SK-N-SH (cell line): ENCODE results near the gene CCM2. TPM values are rescaled to one million over a fixed set of nuclear protein-coding genes. Genes with fewer than 3 reads are reported as not detected.
A peak's percentile ranks its signal among the peaks of the same experiment; 100 is the strongest.

Experiments used
- CTCF ChIA-PET: fragments of 300-600, 350-600 bp; formaldehyde crosslinking; extraction: SDS; loops from one replicate; lab custom pipeline; 2021; lab: Yijun Ruan, JAX
- POLR2A ChIA-PET: fragments of 350-600 bp; sonication (Branson Sonifier 250); formaldehyde crosslinking; extraction: SDS; loops from one replicate; lab custom pipeline; 2020; ENCODE audit warnings: antibody characterized with exemption, inconsistent platforms; lab: Yijun Ruan, JAX
- DNase-seq: peaks from one replicate; pipeline ENCODE4 v3.0.0; 2012
- H2AFZ ChIP-seq: fragments of 200-600 bp; sonication (generic); 2 replicates; pipeline ENCODE4 v1.8.1; 2016; ENCODE audit warnings: antibody characterized with exemption, mild to moderate bottlenecking, low read depth
- H3F3A ChIP-seq: fragments of 200-600 bp; sonication (generic); replicated peaks from 2 replicates; pipeline ENCODE3; 2016; ENCODE audit warnings: antibody characterized with exemption, mild to moderate bottlenecking; ENCODE audit not compliant: insufficient read depth
- H3K27ac ChIP-seq, 2 experiments: fragments of 200-500 bp in 1 of 2; fragments of 200-600 bp in 1 of 2; sonication (Bioruptor generic) in 1 of 2; sonication (generic), shearing (Covaris generic) in 1 of 2; 2 replicates each; pipeline versions ENCODE4 v1.5.1 to v1.6.1; 2014 to 2016; ENCODE audit warnings: low read depth in 2 of 2, inconsistent platforms in 1 of 2, low read length in 1 of 2, mild to moderate bottlenecking in 1 of 2, mixed read lengths in 1 of 2
- H3K27me3 ChIP-seq: fragments of 200-600 bp; sonication (generic), shearing (Covaris generic); 2 replicates; pipeline ENCODE4 v1.6.1; 2016; ENCODE audit warnings: mixed run types; ENCODE audit not compliant: insufficient read depth
- H3K36me3 ChIP-seq, 2 experiments: fragments of 200-500 bp in 1 of 2; fragments of 200-600 bp in 1 of 2; sonication (Bioruptor generic) in 1 of 2; sonication (generic) in 1 of 2; replicated peaks in 1 of 2; 2 replicates each; pipeline versions ENCODE3 to v1.5.1; 2014 to 2016; ENCODE audit warnings: low read length in 1 of 2, mild to moderate bottlenecking in 1 of 2; ENCODE audit not compliant: insufficient read depth in 2 of 2, control insufficient read depth in 1 of 2
- H3K4me1 ChIP-seq, 2 experiments: fragments of 200-500 bp in 1 of 2; fragments of 200-600 bp in 1 of 2; sonication (Bioruptor generic) in 1 of 2; sonication (generic), shearing (Covaris generic) in 1 of 2; 2 replicates each; pipeline versions ENCODE4 v1.5.1 to v1.6.1; 2014 to 2016; ENCODE audit warnings: low read depth in 1 of 2, low read length in 1 of 2, mixed run types in 1 of 2; ENCODE audit not compliant: insufficient read depth in 2 of 2, control insufficient read depth in 1 of 2
- H3K4me2 ChIP-seq: fragments of 200-600 bp; sonication (generic), shearing (Covaris generic); 2 replicates; pipeline ENCODE4 v1.6.1; 2017; ENCODE audit warnings: mixed run types
- H3K4me3 ChIP-seq, 2 experiments: fragments of 200-500 bp in 1 of 2; fragments of 200-600 bp in 1 of 2; sonication (Bioruptor generic) in 1 of 2; sonication (generic), shearing (Covaris generic) in 1 of 2; 2 replicates each; pipeline versions ENCODE4 v1.5.1 to v1.8.1; 2014 to 2016; ENCODE audit warnings: low read depth in 2 of 2, inconsistent platforms in 1 of 2, low read length in 1 of 2, mild to moderate bottlenecking in 1 of 2, mixed read lengths in 1 of 2, moderate library complexity in 1 of 2
- H3K79me2 ChIP-seq: fragments of 200-600 bp; sonication (generic); 2 replicates; pipeline ENCODE4 v1.8.1; 2017; ENCODE audit warnings: mild to moderate bottlenecking; ENCODE audit not compliant: insufficient read depth
- H3K9ac ChIP-seq: fragments of 200-600 bp; sonication (generic); 2 replicates; pipeline ENCODE4 v1.6.1; 2017; ENCODE audit warnings: mixed run types
- H3K9me2 ChIP-seq: fragments of 200-600 bp; sonication (generic); 2 replicates; pipeline ENCODE4 v1.6.1; 2017; ENCODE audit warnings: mixed run types
- H3K9me3 ChIP-seq: fragments of 200-600 bp; sonication (generic); 2 replicates; pipeline ENCODE4 v1.6.1; 2017; ENCODE audit warnings: mixed run types, mild to moderate bottlenecking, moderate library complexity
- H4K20me1 ChIP-seq: fragments of 200-600 bp; sonication (generic); 2 replicates; pipeline ENCODE4 v1.6.1; 2017; ENCODE audit warnings: mild to moderate bottlenecking, mixed run types; ENCODE audit not compliant: insufficient read depth
- CTCF ChIP-seq: fragments of 200-600 bp; sonication (generic); IDR thresholded peaks from 2 replicates; pipeline ENCODE4 v1.6.1; 2017; ENCODE audit warnings: antibody characterized with exemption, mild to moderate bottlenecking, moderate library complexity
- ELF1 ChIP-seq: IDR thresholded peaks from 2 replicates; pipeline ENCODE4 v1.4.0; 2012
- EP300 ChIP-seq, 2 experiments: IDR thresholded peaks; 2 replicates each; pipeline versions ENCODE4 v1.4.0 to v1.6.1; 2012; ENCODE audit warnings: borderline replicate concordance in 1 of 2, low read depth in 1 of 2, low read length in 1 of 2
- EZH2phosphoT487 ChIP-seq: fragments of 200-600 bp; sonication (generic); IDR thresholded peaks from 2 replicates; pipeline ENCODE4 v1.6.1; 2017; ENCODE audit warnings: low read depth, mixed run types, mild to moderate bottlenecking, antibody characterized with exemption, moderate library complexity, borderline replicate concordance
- FOXJ3 ChIP-seq: sonication (generic); formaldehyde crosslinking; IDR thresholded peaks from 2 replicates; pipeline ENCODE4 v1.5.1; 2020; ENCODE audit warnings: mild to moderate bottlenecking, missing genetic modification reagents
- GATA2 ChIP-seq: sonication (generic); formaldehyde crosslinking; IDR thresholded peaks from 2 replicates; pipeline ENCODE4 v1.5.0; 2020; ENCODE audit warnings: mild to moderate bottlenecking, missing genetic modification reagents
- IRF3 ChIP-seq: fragments of 150-350 bp; IDR thresholded peaks from 2 replicates; pipeline ENCODE4 v1.6.1; 2016; ENCODE audit warnings: mild to moderate bottlenecking, low read depth, low read length
- JUND ChIP-seq: IDR thresholded peaks from 2 replicates; pipeline ENCODE4 v1.4.0; 2012
- MAX ChIP-seq: IDR thresholded peaks from 2 replicates; pipeline ENCODE4 v1.4.0; 2012; ENCODE audit warnings: low read depth
- MEF2A ChIP-seq: IDR thresholded peaks from 2 replicates; pipeline ENCODE4 v1.4.0; 2012; ENCODE audit warnings: low read depth, borderline replicate concordance
- NFIC ChIP-seq: IDR thresholded peaks from 2 replicates; pipeline ENCODE4 v1.4.0; 2012; ENCODE audit warnings: borderline replicate concordance
- NRF1 ChIP-seq: IDR thresholded peaks from 2 replicates; pipeline ENCODE4 v1.6.1; 2012; ENCODE audit warnings: low read depth, mild to moderate bottlenecking, low read length
- RAD21 ChIP-seq: IDR thresholded peaks from 2 replicates; pipeline ENCODE4 v1.6.1; 2012; ENCODE audit warnings: mild to moderate bottlenecking, low read length
- RCOR1 ChIP-seq: fragments of 150-350 bp; IDR thresholded peaks from 2 replicates; pipeline ENCODE4 v1.6.1; 2017; ENCODE audit warnings: antibody characterized with exemption, low read length
- REST ChIP-seq: IDR thresholded peaks from 2 replicates; pipeline ENCODE4 v1.6.1; 2012; ENCODE audit warnings: mild to moderate bottlenecking, low read depth, low read length, moderate library complexity
- SMC3 ChIP-seq: IDR thresholded peaks from 2 replicates; pipeline ENCODE4 v1.6.1; 2012; ENCODE audit warnings: low read depth, low read length, improper control_type of control experiment
- TAF1 ChIP-seq: IDR thresholded peaks from 2 replicates; pipeline ENCODE4 v1.6.1; 2012; ENCODE audit warnings: low read depth, mild to moderate bottlenecking, low read length, moderate library complexity, borderline replicate concordance
- USF1 ChIP-seq: IDR thresholded peaks from 2 replicates; pipeline ENCODE4 v1.4.0; 2012; ENCODE audit warnings: low read depth, borderline replicate concordance
- WGBS: methylation state at CpG from one replicate; pipeline ENCODE4 v1.1.6; 2017; ENCODE audit warnings: low lambda C conversion rate; 5-methylcytosine and 5-hydroxymethylcytosine counted together
- polyA plus RNA-seq, 3 experiments: library from polyadenylated mRNA; depleted of rRNA; stranded (reverse); fragments of >200 nt; gene quantifications; 2 replicates each; pipeline ENCODE4 v1.2.3, GENCODE V29; 2012

CCM2 gene
- polyA plus RNA-seq, 1 of the 3 experiments (the other 2 are of a cell fraction) = 83.2 TPM

- no peak for TF ChIP-seq TAF1
- peak; percentile 59 for TF ChIP-seq RAD21
- TF ChIP-seq NFIC = no peak
- TF ChIP-seq CTCF = peak; percentile 61
- TF ChIP-seq FOXJ3 (CRISPR knock-in tag) = no peak
- TF ChIP-seq SMC3 = peak; percentile 66
- TF ChIP-seq, all 33 proteins: peak for 3
- no peaks in the 10 kb centered on the region for H3K9me3 ChIP-seq
- H4K20me1 ChIP-seq = no peaks in the 10 kb centered on the region
- H2AFZ ChIP-seq = no peak overlapping the region
- peaks cover 0 to 5% of the 10 kb centered on the region in 2 experiments for H3K36me3 ChIP-seq
- H3K9me2 ChIP-seq = no peaks in the 10 kb centered on the region
- H3K9ac ChIP-seq = no peak overlapping the region
- ChIA-PET POLR2A (interaction anchor here (0.5 to 2.8 kb wide), 10 partner anchors 9 to 256 kb away, joined by 3 to 16 read pairs (median 5); partner anchors contain the start of genes NACAD, PURB and TBRG4), CTCF (interaction anchor here (0.6 to 6.2 kb wide), 41 partner anchors 9 to 391 kb away, joined by 3 to 125 read pairs (median 4); partner anchors contain the start of gene TBRG4)
- no peaks in the 10 kb centered on the region for H3F3A ChIP-seq
- WGBS = 58% methylated on average over 8 of the region's 10 CpGs
- H3K4me2 ChIP-seq = no peak overlapping the region
- H3K4me1 ChIP-seq = peaks cover 0 to 3% of the 10 kb centered on the region in 2 experiments; a peak in 1 of 4 replicates
- peak; percentile 75 for DNase-seq
- H3K27me3 ChIP-seq = no peaks in the 10 kb centered on the region
- no peak overlapping the region for H3K4me3 ChIP-seq
- H3K79me2 ChIP-seq = no peaks in the 10 kb centered on the region
- H3K27ac ChIP-seq = no peak overlapping the region
These were observed 26.2 kb upstream of the CCM2 start for GRCh38 chr7:44973610-44974401.

- Histone ChIP-seq H3K4me2 (no peak overlapping the region), H3F3A (no peaks in the 10 kb centered on the region), H4K20me1 (no peaks in the 10 kb centered on the region), H3K4me3 (no peak overlapping the region), H3K9me2 (no peaks in the 10 kb centered on the region), H3K9ac (no peak overlapping the region), H3K27ac (no peak overlapping the region), H3K4me1 (peaks cover 0 to 3% of the 10 kb centered on the region in 2 experiments; a peak in 1 of 4 replicates), H2AFZ (no peak overlapping the region), H3K79me2 (no peaks in the 10 kb centered on the region), H3K9me3 (no peaks in the 10 kb centered on the region), H3K36me3 (peaks cover 0 to 8% of the 10 kb centered on the region in 2 experiments), H3K27me3 (no peaks in the 10 kb centered on the region)
- CTCF ChIA-PET = interaction anchor here (1.0 to 6.2 kb wide), 16 partner anchors 10 to 162 kb away, joined by 3 to 125 read pairs (median 5); partner anchors contain the start of gene TBRG4
- 78% methylated on average over 4 of the region's 7 CpGs for WGBS
- no peak for DNase-seq
- POLR2A ChIA-PET = interaction anchor here (0.8 to 2.8 kb wide), 5 partner anchors 89 to 161 kb away, joined by 3 to 16 read pairs (median 5); partner anchors contain the start of genes PURB and TBRG4
- TF ChIP-seq ELF1 = no peak
- no peak for TF ChIP-seq JUND
- TF ChIP-seq FOXJ3 (CRISPR knock-in tag) = no peak
- TF ChIP-seq EZH2phosphoT487 = no peak
- TF ChIP-seq RAD21 = no peak
- TF ChIP-seq GATA2 (CRISPR knock-in tag) = no peak
- TF ChIP-seq REST = no peak
- TF ChIP-seq MEF2A = no peak
- TF ChIP-seq MAX = no peak
- no peak for TF ChIP-seq RCOR1
- no peak for TF ChIP-seq IRF3
- no peak for TF ChIP-seq NRF1
- TF ChIP-seq USF1 = no peak
- TF ChIP-seq SMC3 = no peak
- no peak for TF ChIP-seq EP300 (IDR thresholded peaks at IDR 0.05; ENCODE audit: borderline replicate concordance in 1 of 2, low read depth in 1 of 2, low read length in 1 of 2)
These were observed 25.5 kb upstream of the CCM2 start for GRCh38 chr7:44974549-44974948.
